Measurements from ENCODE around the gene ASAP3. TPM values are rescaled to one million over a fixed set of nuclear protein-coding genes. Genes with fewer than 3 reads are reported as not detected.

The ASAP3 gene
- total and polyA plus RNA-seq, 2 of the 13 experiments (the other 11 are each of a cell fraction or from before 2014, with no cell fraction given) = 32.6 to 37.0 TPM

GRCh38 chr1:23478896-23479665, 4.9 kb downstream of the ASAP3 start (continued):
- TF ChIP-seq AGO2 (optimal IDR thresholded peaks at IDR 0.05; ENCODE audit: low read depth, low read length) (no peak), POLR2AphosphoS5 (IDR thresholded peaks at IDR 0.05; ENCODE audit: low read depth, low read length) (peak; percentile 65), ATF7 (IDR thresholded peaks at IDR 0.05) (no peak), ATF7 (CRISPR knock-in tag; IDR thresholded peaks at IDR 0.05) (no peak), EHMT2 (IDR thresholded peaks at IDR 0.05; ENCODE audit: borderline replicate concordance, low read depth, low read length) (no peak), CC2D1A (CRISPR knock-in tag; IDR thresholded peaks at IDR 0.05) (no peak), MED13 (CRISPR knock-in tag; IDR thresholded peaks at IDR 0.05) (no peak), GTF2F1 (IDR thresholded peaks at IDR 0.05; ENCODE audit: low read length) (no peak), PRDM10 (CRISPR knock-in tag; IDR thresholded peaks at IDR 0.05; ENCODE audit: low read depth) (peak; percentile 68; the same call in 1 of the 2 replicates), SOX6 (IDR thresholded peaks at IDR 0.05) (no peak), SOX6 (CRISPR knock-in tag; IDR thresholded peaks at IDR 0.05) (peak; percentile 90), MBNL3 (CRISPR knock-in tag; conservative IDR thresholded peaks at IDR 0.05) (no peak), ZXDC (CRISPR knock-in tag; IDR thresholded peaks at IDR 0.05) (no peak), ZMYM4 (CRISPR knock-in tag; IDR thresholded peaks at IDR 0.05) (peak; percentile 89), ZNF567 (CRISPR knock-in tag; IDR thresholded peaks at IDR 0.05; ENCODE audit: borderline replicate concordance) (no peak), CBX5 (CRISPR knock-in tag; IDR thresholded peaks at IDR 0.05; ENCODE audit: borderline replicate concordance) (peak; percentile 57; the same call in 1 of the 2 replicates), ZNF644 (CRISPR knock-in tag; IDR thresholded peaks at IDR 0.05; ENCODE audit: low read depth) (peak; percentile 76)
- TF ChIP-seq, protein P1, sequence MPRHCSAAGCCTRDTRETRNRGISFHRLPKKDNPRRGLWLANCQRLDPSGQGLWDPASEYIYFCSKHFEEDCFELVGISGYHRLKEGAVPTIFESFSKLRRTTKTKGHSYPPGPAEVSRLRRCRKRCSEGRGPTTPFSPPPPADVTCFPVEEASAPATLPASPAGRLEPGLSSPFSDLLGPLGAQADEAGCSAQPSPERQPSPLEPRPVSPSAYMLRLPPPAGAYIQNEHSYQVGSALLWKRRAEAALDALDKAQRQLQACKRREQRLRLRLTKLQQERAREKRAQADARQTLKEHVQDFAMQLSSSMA (CRISPR knock-in tag; IDR thresholded peaks at IDR 0.05) = no peak
- TF ChIP-seq, protein P2, sequence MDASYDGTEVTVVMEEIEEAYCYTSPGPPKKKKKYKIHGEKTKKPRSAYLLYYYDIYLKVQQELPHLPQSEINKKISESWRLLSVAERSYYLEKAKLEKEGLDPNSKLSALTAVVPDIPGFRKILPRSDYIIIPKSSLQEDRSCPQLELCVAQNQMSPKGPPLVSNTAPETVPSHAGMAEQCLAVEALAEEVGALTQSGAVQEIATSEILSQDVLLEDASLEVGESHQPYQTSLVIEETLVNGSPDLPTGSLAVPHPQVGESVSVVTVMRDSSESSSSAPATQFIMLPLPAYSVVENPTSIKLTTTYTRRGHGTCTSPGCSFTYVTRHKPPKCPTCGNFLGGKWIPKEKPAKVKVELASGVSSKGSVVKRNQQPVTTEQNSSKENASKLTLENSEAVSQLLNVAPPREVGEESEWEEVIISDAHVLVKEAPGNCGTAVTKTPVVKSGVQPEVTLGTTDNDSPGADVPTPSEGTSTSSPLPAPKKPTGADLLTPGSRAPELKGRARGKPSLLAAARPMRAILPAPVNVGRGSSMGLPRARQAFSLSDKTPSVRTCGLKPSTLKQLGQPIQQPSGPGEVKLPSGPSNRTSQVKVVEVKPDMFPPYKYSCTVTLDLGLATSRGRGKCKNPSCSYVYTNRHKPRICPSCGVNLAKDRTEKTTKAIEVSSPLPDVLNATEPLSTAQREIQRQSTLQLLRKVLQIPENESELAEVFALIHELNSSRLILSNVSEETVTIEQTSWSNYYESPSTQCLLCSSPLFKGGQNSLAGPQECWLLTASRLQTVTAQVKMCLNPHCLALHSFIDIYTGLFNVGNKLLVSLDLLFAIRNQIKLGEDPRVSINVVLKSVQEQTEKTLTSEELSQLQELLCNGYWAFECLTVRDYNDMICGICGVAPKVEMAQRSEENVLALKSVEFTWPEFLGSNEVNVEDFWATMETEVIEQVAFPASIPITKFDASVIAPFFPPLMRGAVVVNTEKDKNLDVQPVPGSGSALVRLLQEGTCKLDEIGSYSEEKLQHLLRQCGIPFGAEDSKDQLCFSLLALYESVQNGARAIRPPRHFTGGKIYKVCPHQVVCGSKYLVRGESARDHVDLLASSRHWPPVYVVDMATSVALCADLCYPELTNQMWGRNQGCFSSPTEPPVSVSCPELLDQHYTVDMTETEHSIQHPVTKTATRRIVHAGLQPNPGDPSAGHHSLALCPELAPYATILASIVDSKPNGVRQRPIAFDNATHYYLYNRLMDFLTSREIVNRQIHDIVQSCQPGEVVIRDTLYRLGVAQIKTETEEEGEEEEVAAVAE (CRISPR knock-in tag; IDR thresholded peaks at IDR 0.05; ENCODE audit: borderline replicate concordance) = no peak

Measured in HepG2 (cell line).